Activated naive CD8-positive, alpha-beta T cell treated with anti-CD3 and anti-CD28 coated beads, Interleukin-2, amount 50 U/mL, for 24 hours (primary cell): ENCODE measurements around the gene MICAL3.
A peak's percentile ranks its signal among the peaks of the same experiment; 100 is the strongest.
"Not testable (repeated sequence)": the region's sequence is repeated elsewhere in the genome, so short reads cannot be mapped to it uniquely, and the experiment has no call there.

Experiments
- ATAC-seq: fragments of 150-1000 bp; cut with Tn5 transposase; one replicate; pipeline ENCODE4 v1.10.0; 2021
- DNase-seq: peaks from one replicate; pipeline ENCODE4 v3.0.0; 2021
- H3K27ac Mint-ChIP-seq: one replicate; pipeline ENCODE4 v1.8.0; 2021; ENCODE audit warnings: mild to moderate bottlenecking, mixed read lengths
- H3K27me3 Mint-ChIP-seq: one replicate; pipeline ENCODE4 v1.8.0; 2021; ENCODE audit warnings: mixed read lengths
- H3K36me3 Mint-ChIP-seq: one replicate; pipeline ENCODE4 v1.8.0; 2021; ENCODE audit warnings: low read depth, mixed read lengths
- H3K4me1 Mint-ChIP-seq: one replicate; pipeline ENCODE4 v1.8.0; 2021; ENCODE audit warnings: mixed read lengths
- H3K4me3 Mint-ChIP-seq: one replicate; pipeline ENCODE4 v1.8.0; 2021; ENCODE audit warnings: mild to moderate bottlenecking, moderate library complexity, mixed read lengths
- H3K9me3 Mint-ChIP-seq: one replicate; pipeline ENCODE4 v1.8.0; 2021; ENCODE audit warnings: mixed read lengths

MICAL3 gene

GRCh38 chr22:18024276-18024939 lies at the start of gene MICAL3:
Gene MICAL3, minus strand, starts transcription at chr22:18024561. Its CDS starts 117,749 bp downstream, at chr22:17906812.
- H3K9me3 Mint-ChIP-seq, result no peaks in the 10 kb centered on the region
- peak; percentile 66 for DNase-seq
- H3K4me1 Mint-ChIP-seq, result peaks cover 11% of the 10 kb centered on the region
- H3K4me3 Mint-ChIP-seq, result peak within 1 kb of the TSS; percentile 84
- no peaks in the 10 kb centered on the region for H3K36me3 Mint-ChIP-seq
- peaks cover 46% of the 10 kb centered on the region for H3K27me3 Mint-ChIP-seq
- H3K27ac Mint-ChIP-seq, result no peak within 1 kb of the TSS
- ATAC-seq, result peak; percentile 89

GRCh38 chr22:18073927-18074326 lies 49.6 kb upstream of the MICAL3 start:
- H3K4me1 Mint-ChIP-seq, result peaks cover 21% of the 10 kb centered on the region
- not testable (repeated sequence) for ATAC-seq, H3K4me3 Mint-ChIP-seq, H3K9me3 Mint-ChIP-seq, H3K27ac Mint-ChIP-seq, H3K27me3 Mint-ChIP-seq, DNase-seq, H3K36me3 Mint-ChIP-seq

- Mint-ChIP-seq H3K4me3 (no peak overlapping the region), H3K27ac (no peak overlapping the region), H3K27me3 (peaks cover 2% of the 10 kb centered on the region), H3K4me1 (peaks cover 17% of the 10 kb centered on the region), H3K9me3 (no peaks in the 10 kb centered on the region), H3K36me3 (peaks cover under 1% of the 10 kb centered on the region)
- ATAC-seq, result no peak
- no peak for DNase-seq
Observed at GRCh38 chr22:18073467-18073866, 49.1 kb upstream of the MICAL3 start.

GRCh38 chr22:18071968-18072310 lies 47.6 kb upstream of the MICAL3 start:
- Mint-ChIP-seq H3K9me3 (no peaks in the 10 kb centered on the region), H3K4me3 (no peak overlapping the region), H3K36me3 (no peaks in the 10 kb centered on the region), H3K27ac (no peak overlapping the region), H3K27me3 (peaks cover 9% of the 10 kb centered on the region), H3K4me1 (peaks cover 11% of the 10 kb centered on the region)
- ATAC-seq, result no peak
- DNase-seq, result no peak

- ATAC-seq, H3K27ac Mint-ChIP-seq, H3K36me3 Mint-ChIP-seq, H3K4me3 Mint-ChIP-seq, H3K4me1 Mint-ChIP-seq, DNase-seq, H3K9me3 Mint-ChIP-seq: not testable (repeated sequence)
- peaks cover 10% of the 10 kb centered on the region for H3K27me3 Mint-ChIP-seq
Observed at GRCh38 chr22:18071307-18071967, 47.1 kb upstream of the MICAL3 start.

GRCh38 chr22:18070556-18071306 lies 46.4 kb upstream of the MICAL3 start:
- ATAC-seq (no peak), DNase-seq (peak; percentile 33)
- H3K9me3 Mint-ChIP-seq, result no peaks in the 10 kb centered on the region
- no peak overlapping the region for H3K27ac Mint-ChIP-seq
- peaks cover 18% of the 10 kb centered on the region for H3K27me3 Mint-ChIP-seq
- H3K4me1 Mint-ChIP-seq, result peaks cover 4% of the 10 kb centered on the region
- H3K4me3 Mint-ChIP-seq, result no peak overlapping the region
- H3K36me3 Mint-ChIP-seq, result no peaks in the 10 kb centered on the region

- Mint-ChIP-seq H3K36me3 (no peaks in the 10 kb centered on the region), H3K27me3 (peaks cover 24% of the 10 kb centered on the region), H3K4me1 (peaks cover 4% of the 10 kb centered on the region), H3K9me3 (no peaks in the 10 kb centered on the region), H3K4me3 (no peak overlapping the region), H3K27ac (no peak overlapping the region)
- DNase-seq (no peak), ATAC-seq (no peak)
Observed at GRCh38 chr22:18070041-18070440, 45.7 kb upstream of the MICAL3 start.

GRCh38 chr22:18069041-18069440 lies 44.7 kb upstream of the MICAL3 start:
- ATAC-seq (no peak), DNase-seq (no peak)
- Mint-ChIP-seq H3K27me3 (peaks cover 30% of the 10 kb centered on the region), H3K4me1 (peaks cover 4% of the 10 kb centered on the region), H3K4me3 (no peak overlapping the region), H3K27ac (no peak overlapping the region), H3K9me3 (no peaks in the 10 kb centered on the region), H3K36me3 (no peaks in the 10 kb centered on the region)

GRCh38 chr22:18068381-18068988 lies 44.1 kb upstream of the MICAL3 start:
- Mint-ChIP-seq H3K36me3 (no peaks in the 10 kb centered on the region), H3K4me1 (peaks cover 4% of the 10 kb centered on the region), H3K27me3 (peaks cover 30% of the 10 kb centered on the region), H3K27ac (no peak overlapping the region), H3K9me3 (no peaks in the 10 kb centered on the region), H3K4me3 (no peak overlapping the region)
- ATAC-seq, result no peak
- no peak for DNase-seq

- H3K27me3 Mint-ChIP-seq, result peaks cover 30% of the 10 kb centered on the region
- ATAC-seq (no peak), DNase-seq (no peak)
- no peak overlapping the region for H3K4me3 Mint-ChIP-seq
- no peak overlapping the region for H3K27ac Mint-ChIP-seq
- peaks cover 4% of the 10 kb centered on the region for H3K4me1 Mint-ChIP-seq
- H3K36me3 Mint-ChIP-seq, result no peaks in the 10 kb centered on the region
- H3K9me3 Mint-ChIP-seq, result no peaks in the 10 kb centered on the region
Observed at GRCh38 chr22:18067548-18068341, 43.4 kb upstream of the MICAL3 start.

- Mint-ChIP-seq H3K9me3 (no peaks in the 10 kb centered on the region), H3K36me3 (no peaks in the 10 kb centered on the region), H3K4me1 (peaks cover 4% of the 10 kb centered on the region), H3K4me3 (no peak overlapping the region), H3K27ac (no peak overlapping the region), H3K27me3 (peaks cover 30% of the 10 kb centered on the region)
- no peak for ATAC-seq
- no peak for DNase-seq
Observed at GRCh38 chr22:18067121-18067520, 42.8 kb upstream of the MICAL3 start.

- DNase-seq (no peak), ATAC-seq (no peak)
- peaks cover 30% of the 10 kb centered on the region for H3K27me3 Mint-ChIP-seq
- no peak overlapping the region for H3K27ac Mint-ChIP-seq
- H3K9me3 Mint-ChIP-seq, result no peaks in the 10 kb centered on the region
- no peak overlapping the region for H3K4me3 Mint-ChIP-seq
- peaks cover 5% of the 10 kb centered on the region for H3K4me1 Mint-ChIP-seq
- H3K36me3 Mint-ChIP-seq, result no peaks in the 10 kb centered on the region
Observed at GRCh38 chr22:18066181-18066859, 42.0 kb upstream of the MICAL3 start.

GRCh38 chr22:18065256-18065655 lies 40.9 kb upstream of the MICAL3 start:
- H3K4me1 Mint-ChIP-seq, result peaks cover 6% of the 10 kb centered on the region
- no peak overlapping the region for H3K27ac Mint-ChIP-seq
- H3K9me3 Mint-ChIP-seq, result no peaks in the 10 kb centered on the region
- DNase-seq, result no peak
- H3K27me3 Mint-ChIP-seq, result peaks cover 30% of the 10 kb centered on the region
- no peak for ATAC-seq
- H3K36me3 Mint-ChIP-seq, result no peaks in the 10 kb centered on the region
- H3K4me3 Mint-ChIP-seq, result no peak overlapping the region

GRCh38 chr22:18064636-18065035 lies 40.3 kb upstream of the MICAL3 start:
- peaks cover 10% of the 10 kb centered on the region for H3K4me1 Mint-ChIP-seq
- DNase-seq, result no peak
- no peaks in the 10 kb centered on the region for H3K36me3 Mint-ChIP-seq
- H3K27ac Mint-ChIP-seq, result no peak overlapping the region
- ATAC-seq, result no peak
- H3K27me3 Mint-ChIP-seq, result peaks cover 30% of the 10 kb centered on the region
- no peak overlapping the region for H3K4me3 Mint-ChIP-seq
- H3K9me3 Mint-ChIP-seq, result no peaks in the 10 kb centered on the region
